ENCODE measurements around the gene NKAIN2. TPM values are rescaled to one million over a fixed set of nuclear protein-coding genes. Genes with fewer than 3 reads are reported as not detected.
"Not testable (repeated sequence)": the region's sequence is repeated elsewhere in the genome, so short reads cannot be mapped to it uniquely, and the experiment has no call there.

NKAIN2 gene
- total RNA-seq, 1 donor from 2014 or later = not detected

- intact Hi-C loops (cut with DNase I) = no loop called here
- H3K36me3 ChIP-seq = no peaks in the 10 kb centered on the region
- no peak for ATAC-seq
- H3K4me1 ChIP-seq = no peaks in the 10 kb centered on the region
- no peak overlapping the region for H3K27ac ChIP-seq
- no peak for DNase-seq
- TF ChIP-seq CTCF (IDR thresholded peaks at IDR 0.05) = no peak
- no peak overlapping the region for H3K4me3 ChIP-seq
- H3K9me3 ChIP-seq = no peaks in the 10 kb centered on the region
- no peaks in the 10 kb centered on the region for H3K27me3 ChIP-seq
Measured at GRCh38 chr6:124233221-124233620, 429.6 kb downstream of the NKAIN2 start.

- no peaks in the 10 kb centered on the region for H3K9me3 ChIP-seq
- no peak for DNase-seq
- H3K4me3 ChIP-seq = no peak overlapping the region
- intact Hi-C loops (cut with DNase I) = no loop called here
- H3K27me3 ChIP-seq = no peaks in the 10 kb centered on the region
- no peaks in the 10 kb centered on the region for H3K36me3 ChIP-seq
- ATAC-seq = no peak
- H3K4me1 ChIP-seq = no peaks in the 10 kb centered on the region
- TF ChIP-seq CTCF (IDR thresholded peaks at IDR 0.05) = no peak
- H3K27ac ChIP-seq = no peak overlapping the region
Measured at GRCh38 chr6:124234801-124235200, 431.1 kb downstream of the NKAIN2 start.

- Histone ChIP-seq H3K9me3 (no peaks in the 10 kb centered on the region), H3K27ac (no peak overlapping the region), H3K27me3 (no peaks in the 10 kb centered on the region), H3K4me1 (no peaks in the 10 kb centered on the region), H3K36me3 (no peaks in the 10 kb centered on the region), H3K4me3 (no peak overlapping the region)
- no peak for DNase-seq
- no peak for ATAC-seq
- intact Hi-C loops (cut with DNase I) = no loop called here
- no peak for TF ChIP-seq CTCF (IDR thresholded peaks at IDR 0.05)
Measured at GRCh38 chr6:124237911-124238310, 434.2 kb downstream of the NKAIN2 start.

GRCh38 chr6:124238408-124238807 lies 434.7 kb downstream of the NKAIN2 start:
- H3K4me3 ChIP-seq; ATAC-seq; intact Hi-C loops (cut with DNase I); H3K9me3 ChIP-seq; H3K27me3 ChIP-seq; H3K36me3 ChIP-seq; H3K4me1 ChIP-seq; DNase-seq; H3K27ac ChIP-seq: not testable (repeated sequence)

- ATAC-seq (no peak), DNase-seq (no peak)
- no peaks in the 10 kb centered on the region for H3K9me3 ChIP-seq
- intact Hi-C loops (cut with DNase I) = no loop called here
- H3K27me3 ChIP-seq = no peaks in the 10 kb centered on the region
- TF ChIP-seq CTCF (IDR thresholded peaks at IDR 0.05) = no peak
- no peaks in the 10 kb centered on the region for H3K4me1 ChIP-seq
- no peaks in the 10 kb centered on the region for H3K36me3 ChIP-seq
- no peak overlapping the region for H3K27ac ChIP-seq
- H3K4me3 ChIP-seq = no peak overlapping the region
Measured at GRCh38 chr6:124254941-124255685, 451.4 kb downstream of the NKAIN2 start.

GRCh38 chr6:124260337-124260736 lies 456.7 kb downstream of the NKAIN2 start:
- intact Hi-C loops (cut with DNase I) = no loop called here
- no peak overlapping the region for H3K27ac ChIP-seq
- H3K27me3 ChIP-seq = no peaks in the 10 kb centered on the region
- H3K9me3 ChIP-seq = no peaks in the 10 kb centered on the region
- H3K4me3 ChIP-seq = no peak overlapping the region
- no peak for DNase-seq
- no peak for TF ChIP-seq CTCF (IDR thresholded peaks at IDR 0.05)
- H3K4me1 ChIP-seq = no peaks in the 10 kb centered on the region
- no peaks in the 10 kb centered on the region for H3K36me3 ChIP-seq
- ATAC-seq = no peak
